Keratinocyte (primary cell): ENCODE measurements around the gene PSAPL1. TPM values are rescaled to one million over a fixed set of nuclear protein-coding genes. Genes with fewer than 3 reads are reported as not detected.

Experiments used
- DNase-seq: peaks from one replicate; pipeline ENCODE4 v3.0.0-alpha.2; 2011; ENCODE audit warnings: low read depth, missing footprints, low spot score
- FAIRE-seq: peaks from 2 replicates; lab custom pipeline; 2011; peaks lifted over from hg19 to GRCh38; lab: Jason Lieb, UNC
- H2AFZ ChIP-seq: 2 replicates; pipeline ENCODE4 v1.6.0; 2012; ENCODE audit warnings: low read length, control low read depth, inconsistent platforms; ENCODE audit not compliant: control insufficient read depth
- H3K27ac ChIP-seq: 2 replicates; pipeline ENCODE4 v1.5.1; 2011; ENCODE audit warnings: low read length; ENCODE audit not compliant: control insufficient read depth, insufficient read depth
- H3K27me3 ChIP-seq: 3 replicates; pipeline ENCODE4 v1.6.0; 2011; ENCODE audit warnings: low read length; ENCODE audit not compliant: control insufficient read depth, insufficient read depth; ENCODE audit errors: extremely low read depth
- H3K36me3 ChIP-seq, 2 experiments: 2 replicates in 1 of 2; 3 replicates in 1 of 2; pipeline ENCODE4 v1.5.1; 2011; ENCODE audit warnings: low read length in 2 of 2, mild to moderate bottlenecking in 1 of 2; ENCODE audit not compliant: control insufficient read depth in 2 of 2, insufficient read depth in 2 of 2; ENCODE audit errors: extremely low read depth in 1 of 2
- H3K4me1 ChIP-seq: 3 replicates; pipeline ENCODE4 v1.5.1; 2011; ENCODE audit warnings: low read length; ENCODE audit not compliant: control insufficient read depth, insufficient read depth; ENCODE audit errors: extremely low read depth
- H3K4me2 ChIP-seq: 3 replicates; pipeline ENCODE4 v1.6.0; 2011; ENCODE audit warnings: low read depth, low read length; ENCODE audit not compliant: control insufficient read depth, insufficient read depth; ENCODE audit errors: extremely low read depth
- H3K4me3 ChIP-seq, 3 experiments: fragments of 200-600 bp in 1 of 3; sonication (generic) in 1 of 3; 2 replicates in 2 of 3; 3 replicates in 1 of 3; pipeline ENCODE4 v1.5.1; 2011 to 2016; ENCODE audit warnings: low read length in 3 of 3, mild to moderate bottlenecking in 3 of 3, control low read depth in 2 of 3, inconsistent platforms in 1 of 3, low read depth in 1 of 3, mixed read lengths in 1 of 3, mixed run types in 1 of 3, moderate library complexity in 1 of 3; ENCODE audit not compliant: control insufficient read depth in 2 of 3, insufficient read depth in 2 of 3; ENCODE audit errors: extremely low read depth in 1 of 3
- H3K79me2 ChIP-seq: 2 replicates; pipeline ENCODE4 v1.6.0; 2012; ENCODE audit warnings: low read length; ENCODE audit not compliant: control insufficient read depth, insufficient read depth
- H3K9ac ChIP-seq: 3 replicates; pipeline ENCODE4 v1.6.0; 2011; ENCODE audit warnings: low read length; ENCODE audit not compliant: control insufficient read depth, insufficient read depth; ENCODE audit errors: extremely low read depth
- H3K9me1 ChIP-seq: 3 replicates; pipeline ENCODE4 v1.6.0; 2011; ENCODE audit warnings: low read length; ENCODE audit not compliant: control insufficient read depth, insufficient read depth; ENCODE audit errors: extremely low read depth
- H3K9me3 ChIP-seq: 2 replicates; pipeline ENCODE4 v1.5.1; 2012; ENCODE audit warnings: low read depth, low read length; ENCODE audit not compliant: control insufficient read depth
- H4K20me1 ChIP-seq: 3 replicates; pipeline ENCODE4 v1.6.0; 2011; ENCODE audit warnings: low read length; ENCODE audit not compliant: control insufficient read depth, insufficient read depth; ENCODE audit errors: extremely low read depth
- EZH2 ChIP-seq: IDR thresholded peaks from one replicate; pipeline ENCODE4 v1.6.1; 2012; ENCODE audit warnings: inconsistent platforms, mild to moderate bottlenecking, low read length, moderate library complexity
- dilution Hi-C: fragments of 300-500 bp; cut with MboI; formaldehyde crosslinking; loops from one replicate; pipeline ENCODE4 v1.7.0; 2020; ENCODE audit warnings: low sequenced_read_pairs; ENCODE audit not compliant: extremely low pct_ligation_motif_present
- polyA plus RNA-seq, 5 experiments: library from polyadenylated mRNA; depleted of rRNA in 3 of 5; stranded (reverse) in 3 of 5; stranded (forward) in 1 of 5; unstranded in 1 of 5; fragments of >200 nt; gene quantifications; 1 replicate in 1 of 5; 2 replicates in 3 of 5; 3 replicates in 1 of 5; pipeline versions ENCODE4 v1.2.1 to v1.2.3, GENCODE V29; 2011 to 2012; ENCODE audit warnings: missing spikeins in 2 of 5, low read depth in 1 of 5, low replicate concordance in 1 of 5
- TF ChIP-seq, protein P1 (sequence below), 3 experiments: IDR thresholded peaks in 1 of 3; conservative IDR thresholded peaks in 1 of 3; optimal IDR thresholded peaks in 1 of 3; 2 replicates in 2 of 3; 3 replicates in 1 of 3; pipeline versions ENCODE3 to v1.5.1; 2011; ENCODE audit warnings: low read length in 3 of 3, mild to moderate bottlenecking in 3 of 3, moderate library complexity in 2 of 3, control low read depth in 1 of 3, inconsistent platforms in 1 of 3; ENCODE audit not compliant: insufficient read depth in 2 of 3; ENCODE audit errors: extremely low read depth in 1 of 3

The PSAPL1 gene
- polyA plus RNA-seq, 1 donor (not counting 4 experiments of a cell fraction or from before 2014, with no cell fraction given): 0.03 TPM

DNA sequence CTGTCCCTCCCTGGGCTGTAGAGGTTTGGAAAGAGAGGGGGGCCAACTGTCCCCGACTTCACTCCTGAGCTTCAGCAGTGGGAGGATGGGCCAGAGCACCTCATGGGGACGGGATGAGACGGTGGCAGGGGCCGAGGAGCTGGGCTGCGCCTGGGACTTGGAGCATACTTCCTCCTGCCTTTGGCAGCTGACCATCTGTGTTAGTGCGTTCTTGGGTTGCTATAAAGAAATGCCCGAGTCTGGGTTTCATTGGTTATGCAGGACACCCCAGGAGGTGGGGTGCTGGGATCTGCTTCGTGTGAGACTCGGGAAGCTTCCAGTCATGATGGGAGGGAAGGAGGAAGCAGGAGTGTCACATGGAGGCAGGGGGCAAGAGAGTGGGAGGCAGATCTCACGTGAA, 7.4 kb downstream of the PSAPL1 start:
- Histone ChIP-seq H3K36me3 (no peaks in the 10 kb centered on the region), H4K20me1 (no peaks in the 10 kb centered on the region), H3K9me1 (no peaks in the 10 kb centered on the region), H3K4me2 (no peak overlapping the region), H3K79me2 (no peaks in the 10 kb centered on the region), H3K9ac (no peak overlapping the region), H3K27me3 (no peaks in the 10 kb centered on the region), H3K4me1 (peaks cover 9% of the 10 kb centered on the region), H3K27ac (no peak overlapping the region), H3K4me3 (no peak overlapping the region), H2AFZ (no peak overlapping the region), H3K9me3 (no peaks in the 10 kb centered on the region)
- no peak for FAIRE-seq
- dilution Hi-C loops: no loop called here
- no peak for TF ChIP-seq EZH2
- TF ChIP-seq, protein P1, sequence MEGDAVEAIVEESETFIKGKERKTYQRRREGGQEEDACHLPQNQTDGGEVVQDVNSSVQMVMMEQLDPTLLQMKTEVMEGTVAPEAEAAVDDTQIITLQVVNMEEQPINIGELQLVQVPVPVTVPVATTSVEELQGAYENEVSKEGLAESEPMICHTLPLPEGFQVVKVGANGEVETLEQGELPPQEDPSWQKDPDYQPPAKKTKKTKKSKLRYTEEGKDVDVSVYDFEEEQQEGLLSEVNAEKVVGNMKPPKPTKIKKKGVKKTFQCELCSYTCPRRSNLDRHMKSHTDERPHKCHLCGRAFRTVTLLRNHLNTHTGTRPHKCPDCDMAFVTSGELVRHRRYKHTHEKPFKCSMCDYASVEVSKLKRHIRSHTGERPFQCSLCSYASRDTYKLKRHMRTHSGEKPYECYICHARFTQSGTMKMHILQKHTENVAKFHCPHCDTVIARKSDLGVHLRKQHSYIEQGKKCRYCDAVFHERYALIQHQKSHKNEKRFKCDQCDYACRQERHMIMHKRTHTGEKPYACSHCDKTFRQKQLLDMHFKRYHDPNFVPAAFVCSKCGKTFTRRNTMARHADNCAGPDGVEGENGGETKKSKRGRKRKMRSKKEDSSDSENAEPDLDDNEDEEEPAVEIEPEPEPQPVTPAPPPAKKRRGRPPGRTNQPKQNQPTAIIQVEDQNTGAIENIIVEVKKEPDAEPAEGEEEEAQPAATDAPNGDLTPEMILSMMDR (optimal IDR thresholded peaks at IDR 0.05 in 1 of 3, IDR thresholded peaks at IDR 0.05 in 1 of 3, conservative IDR thresholded peaks at IDR 0.05 in 1 of 3; ENCODE audit: extremely low read depth in 1 of 3, insufficient read depth in 2 of 3, low read length in 3 of 3): no peak
- DNase-seq: no peak

DNA sequence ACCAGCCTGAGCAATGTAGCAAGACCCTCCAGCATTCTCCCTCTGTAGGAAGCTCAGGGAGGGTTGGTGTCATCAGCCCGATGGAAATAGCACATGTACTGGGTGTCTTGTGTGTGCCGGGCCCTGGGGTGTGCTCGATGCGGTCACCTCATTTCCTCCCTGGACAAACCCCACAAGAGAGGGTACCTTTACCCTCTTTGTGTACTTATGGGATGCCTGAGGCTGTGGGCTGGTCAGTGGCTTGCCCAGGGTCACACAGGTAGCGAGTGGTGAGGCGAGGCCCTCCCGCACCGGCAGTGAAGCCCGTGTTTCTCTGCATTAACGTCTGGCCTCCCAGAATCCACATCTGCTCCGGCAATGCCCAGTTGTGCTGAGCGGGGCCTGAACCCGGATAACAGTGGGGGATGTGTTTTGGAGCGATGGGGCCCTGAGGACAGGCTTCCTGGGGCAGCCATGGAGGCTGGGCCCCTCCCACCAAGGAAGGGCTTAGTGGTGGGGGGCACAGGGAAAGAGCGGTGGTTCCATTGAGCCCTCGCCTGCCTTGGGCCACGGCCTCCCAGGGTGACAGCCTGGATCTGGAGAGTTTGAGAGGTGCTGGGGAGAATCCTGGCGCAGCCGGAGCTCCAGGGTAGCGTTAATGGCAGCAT, 8.1 kb downstream of the PSAPL1 start:
- DNase-seq (no peak), FAIRE-seq (no peak)
- no peaks in the 10 kb centered on the region for H3K36me3 ChIP-seq
- no peak overlapping the region for H3K4me3 ChIP-seq
- H3K79me2 ChIP-seq: no peaks in the 10 kb centered on the region
- no peaks in the 10 kb centered on the region for H3K9me1 ChIP-seq
- no peak overlapping the region for H2AFZ ChIP-seq
- no peaks in the 10 kb centered on the region for H3K27me3 ChIP-seq
- no peaks in the 10 kb centered on the region for H4K20me1 ChIP-seq
- H3K9ac ChIP-seq: no peak overlapping the region
- peaks cover 9% of the 10 kb centered on the region for H3K4me1 ChIP-seq
- H3K4me2 ChIP-seq: no peak overlapping the region
- H3K9me3 ChIP-seq: no peaks in the 10 kb centered on the region
- H3K27ac ChIP-seq: no peak overlapping the region
- dilution Hi-C loops: no loop called here
- no peak for TF ChIP-seq EZH2
- TF ChIP-seq, protein P1 (optimal IDR thresholded peaks at IDR 0.05 in 1 of 3, IDR thresholded peaks at IDR 0.05 in 1 of 3, conservative IDR thresholded peaks at IDR 0.05 in 1 of 3; ENCODE audit: extremely low read depth in 1 of 3, insufficient read depth in 2 of 3, low read length in 3 of 3): no peak
